Measurements from ENCODE around the gene NPAT. TPM values are rescaled to one million over a fixed set of nuclear protein-coding genes. Genes with fewer than 3 reads are reported as not detected.

The NPAT gene
- total and polyA plus RNA-seq, 9 donors, result 6.2 to 9.6 (median 8.1) TPM

GRCh38 chr11:108235192-108235591, 12.8 kb upstream of the NPAT start:
- H3K9me3 ChIP-seq (replicated peaks; ENCODE audit: control insufficient read depth, low read depth, low read length), result no peaks in the 10 kb centered on the region
- no CpG with 5 or more reads among the region's 1 CpG for WGBS (ENCODE audit: insufficient coverage)
- no peak for DNase-seq
- H3K36me3 ChIP-seq (ENCODE audit: control insufficient read depth, insufficient read depth, low read length), result peaks cover 40% of the 10 kb centered on the region
- H3K27ac ChIP-seq (ENCODE audit: low read length), result no peak overlapping the region
- no peak overlapping the region for H3K4me3 ChIP-seq (ENCODE audit: low read length)
- H3K27me3 ChIP-seq (ENCODE audit: control insufficient read depth, insufficient read depth, low read length), result no peaks in the 10 kb centered on the region
- H3K4me1 ChIP-seq (ENCODE audit: control insufficient read depth, insufficient read depth, low read length), result no peaks in the 10 kb centered on the region

- DNase-seq, result no peak
- H3K36me3 ChIP-seq (ENCODE audit: control insufficient read depth, insufficient read depth, low read length), result peaks cover 44% of the 10 kb centered on the region
- H3K27ac ChIP-seq (ENCODE audit: low read length), result no peak overlapping the region
Observed at GRCh38 chr11:108233277-108233945, 11.0 kb upstream of the NPAT start.

GRCh38 chr11:108228251-108228650, 5.8 kb upstream of the NPAT start:
- H3K36me3 ChIP-seq (ENCODE audit: control insufficient read depth, insufficient read depth, low read length), result peaks cover 26% of the 10 kb centered on the region

More at GRCh38 chr11:108233277-108233945, 11.0 kb upstream of the NPAT start:
- H3K9me3 ChIP-seq (replicated peaks; ENCODE audit: control insufficient read depth, low read depth, low read length), result no peaks in the 10 kb centered on the region
- WGBS (ENCODE audit: insufficient coverage), result 100% methylated on average over 1 of the region's 2 CpGs
- H3K4me1 ChIP-seq (ENCODE audit: control insufficient read depth, insufficient read depth, low read length), result no peaks in the 10 kb centered on the region
- no peak overlapping the region for H3K4me3 ChIP-seq (ENCODE audit: low read length)
- no peaks in the 10 kb centered on the region for H3K27me3 ChIP-seq (ENCODE audit: control insufficient read depth, insufficient read depth, low read length)

GRCh38 chr11:108226036-108226435, 3.6 kb upstream of the NPAT start:
- H3K4me3 ChIP-seq (ENCODE audit: low read length), result no peak overlapping the region
- H3K9me3 ChIP-seq (replicated peaks; ENCODE audit: control insufficient read depth, low read depth, low read length), result no peaks in the 10 kb centered on the region
- peaks cover 17% of the 10 kb centered on the region for H3K36me3 ChIP-seq (ENCODE audit: control insufficient read depth, insufficient read depth, low read length)
- H3K27ac ChIP-seq (ENCODE audit: low read length), result no peak overlapping the region
- no peaks in the 10 kb centered on the region for H3K27me3 ChIP-seq (ENCODE audit: control insufficient read depth, insufficient read depth, low read length)
- no CpG with 5 or more reads among the region's 2 CpGs for WGBS (ENCODE audit: insufficient coverage)
- peaks cover 7% of the 10 kb centered on the region for H3K4me1 ChIP-seq (ENCODE audit: control insufficient read depth, insufficient read depth, low read length)
- DNase-seq, result no peak

More at GRCh38 chr11:108228251-108228650, 5.8 kb upstream of the NPAT start:
- no CpG with 5 or more reads among the region's 2 CpGs for WGBS (ENCODE audit: insufficient coverage)
- Histone ChIP-seq H3K27ac (ENCODE audit: low read length) (no peak overlapping the region), H3K4me1 (ENCODE audit: control insufficient read depth, insufficient read depth, low read length) (peaks cover 3% of the 10 kb centered on the region), H3K4me3 (ENCODE audit: low read length) (no peak overlapping the region), H3K27me3 (ENCODE audit: control insufficient read depth, insufficient read depth, low read length) (no peaks in the 10 kb centered on the region), H3K9me3 (replicated peaks; ENCODE audit: control insufficient read depth, low read depth, low read length) (no peaks in the 10 kb centered on the region)
- no peak for DNase-seq

GRCh38 chr11:108224911-108225786, 2.7 kb upstream of the NPAT start:
- peaks cover 11% of the 10 kb centered on the region for H3K4me1 ChIP-seq (ENCODE audit: control insufficient read depth, insufficient read depth, low read length)
- peaks cover 9% of the 10 kb centered on the region for H3K36me3 ChIP-seq (ENCODE audit: control insufficient read depth, insufficient read depth, low read length)
- 100% methylated on average over 7 of the region's 14 CpGs for WGBS (ENCODE audit: insufficient coverage)
- H3K27me3 ChIP-seq (ENCODE audit: control insufficient read depth, insufficient read depth, low read length), result no peaks in the 10 kb centered on the region
- no peaks in the 10 kb centered on the region for H3K9me3 ChIP-seq (replicated peaks; ENCODE audit: control insufficient read depth, low read depth, low read length)
- DNase-seq, result peak; percentile 43
- no peak overlapping the region for H3K4me3 ChIP-seq (ENCODE audit: low read length)
- no peak overlapping the region for H3K27ac ChIP-seq (ENCODE audit: low read length)

GRCh38 chr11:108224366-108224765, 1.9 kb upstream of the NPAT start:
- no CpG with 5 or more reads among the region's 4 CpGs for WGBS (ENCODE audit: insufficient coverage)
- Histone ChIP-seq H3K27ac (ENCODE audit: low read length) (peak overlapping the region; percentile 98), H3K9me3 (replicated peaks; ENCODE audit: control insufficient read depth, low read depth, low read length) (no peaks in the 10 kb centered on the region), H3K27me3 (ENCODE audit: control insufficient read depth, insufficient read depth, low read length) (no peaks in the 10 kb centered on the region), H3K4me3 (ENCODE audit: low read length) (peak overlapping the region; percentile 88), H3K4me1 (ENCODE audit: control insufficient read depth, insufficient read depth, low read length) (peaks cover 11% of the 10 kb centered on the region), H3K36me3 (ENCODE audit: control insufficient read depth, insufficient read depth, low read length) (peaks cover 2% of the 10 kb centered on the region)
- peak; percentile 13 for DNase-seq

GRCh38 chr11:108223348-108224149, 1.1 kb upstream of the NPAT start:
- H3K27me3 ChIP-seq (ENCODE audit: control insufficient read depth, insufficient read depth, low read length), result no peaks in the 10 kb centered on the region
- DNase-seq, result no peak
- peaks cover 3% of the 10 kb centered on the region for H3K36me3 ChIP-seq (ENCODE audit: control insufficient read depth, insufficient read depth, low read length)
- WGBS (ENCODE audit: insufficient coverage), result 14% methylated on average over 16 of the region's 20 CpGs
- peak overlapping the region; percentile 88 for H3K4me3 ChIP-seq (ENCODE audit: low read length)
- H3K27ac ChIP-seq (ENCODE audit: low read length), result peak overlapping the region; percentile 98
- H3K9me3 ChIP-seq (replicated peaks; ENCODE audit: control insufficient read depth, low read depth, low read length), result no peaks in the 10 kb centered on the region
- H3K4me1 ChIP-seq (ENCODE audit: control insufficient read depth, insufficient read depth, low read length), result peaks cover 11% of the 10 kb centered on the region

- Histone ChIP-seq H3K36me3 (ENCODE audit: control insufficient read depth, insufficient read depth, low read length) (peaks cover 3% of the 10 kb centered on the region), H3K4me1 (ENCODE audit: control insufficient read depth, insufficient read depth, low read length) (peaks cover 11% of the 10 kb centered on the region), H3K4me3 (ENCODE audit: low read length) (peak overlapping the region; percentile 88), H3K9me3 (replicated peaks; ENCODE audit: control insufficient read depth, low read depth, low read length) (no peaks in the 10 kb centered on the region), H3K27ac (ENCODE audit: low read length) (peak overlapping the region; percentile 98), H3K27me3 (ENCODE audit: control insufficient read depth, insufficient read depth, low read length) (no peaks in the 10 kb centered on the region)
- no peak for DNase-seq
- WGBS (ENCODE audit: insufficient coverage), result 0% methylated on average over 24 of the region's 29 CpGs
Observed at GRCh38 chr11:108221911-108222573, 396 bp downstream of the NPAT start.

- Histone ChIP-seq H3K4me1 (ENCODE audit: control insufficient read depth, insufficient read depth, low read length) (peaks cover 11% of the 10 kb centered on the region), H3K9me3 (replicated peaks; ENCODE audit: control insufficient read depth, low read depth, low read length) (no peaks in the 10 kb centered on the region), H3K27ac (ENCODE audit: low read length) (peak overlapping the region; percentile 98), H3K27me3 (ENCODE audit: control insufficient read depth, insufficient read depth, low read length) (no peaks in the 10 kb centered on the region), H3K36me3 (ENCODE audit: control insufficient read depth, insufficient read depth, low read length) (peaks cover 3% of the 10 kb centered on the region), H3K4me3 (ENCODE audit: low read length) (peak overlapping the region; percentile 88)
- WGBS (ENCODE audit: insufficient coverage), result 2% methylated on average over 8 of the region's 12 CpGs
- DNase-seq, result peak; percentile 21
Observed at GRCh38 chr11:108221371-108221770, 1.1 kb downstream of the NPAT start.

Data from muscle of leg (tissue), 11 donors.